Ovary (tissue), 9 donors: ENCODE results near the gene LPAR5. TPM values are rescaled to one million over a fixed set of nuclear protein-coding genes. Genes with fewer than 3 reads are reported as not detected.
"Not testable (repeated sequence)": the region's sequence is repeated elsewhere in the genome, so short reads cannot be mapped to it uniquely, and the experiment has no call there.

ENCODE experiments used
- DNase-seq, 5 donors: peaks; one replicate each; pipeline ENCODE4 v3.0.0-alpha.2; 2019 to 2020
- H3K27ac ChIP-seq, 2 donors: fragments of 200-600 bp; one replicate each; pipeline versions ENCODE4 v1.5.1 to v1.8.0; 2019 to 2022
- H3K27me3 ChIP-seq: fragments of 200-600 bp; one replicate; pipeline ENCODE4 v1.8.0; 2022
- H3K36me3 ChIP-seq: fragments of 200-600 bp; sonication (generic); one replicate; pipeline ENCODE4 v1.5.1; 2019
- H3K4me1 ChIP-seq: one replicate; pipeline ENCODE4 v1.8.1; 2013; ENCODE audit warnings: mild to moderate bottlenecking, moderate library complexity; ENCODE audit not compliant: insufficient read depth
- H3K4me3 ChIP-seq: fragments of 200-600 bp; sonication (generic); one replicate; pipeline ENCODE4 v1.5.1; 2017
- H3K9me3 ChIP-seq, 2 donors: fragments of 200-600 bp in 1 of 2; sonication (generic) in 1 of 2; one replicate each; pipeline versions ENCODE4 v1.5.1 to v1.8.1; 2013 to 2019; ENCODE audit warnings: mild to moderate bottlenecking in 1 of 2, moderate library complexity in 1 of 2
- EP300 ChIP-seq: sonication (generic); formaldehyde crosslinking; IDR thresholded peaks from one replicate; pipeline ENCODE4 v1.6.1; 2017; ENCODE audit warnings: antibody characterized with exemption
- POLR2A ChIP-seq: fragments of 450-650 bp; IDR thresholded peaks from one replicate; pipeline ENCODE4 v1.6.1; 2017; ENCODE audit warnings: antibody characterized with exemption, mild to moderate bottlenecking, moderate library complexity
- WGBS, 3 donors: extraction: QIAGEN DNeasy Blood & Tissue Kit in 1 of 3; methylation state at CpG; one replicate each; pipeline versions ENCODE4 v1.1.5 to v1.1.7; 2013 to 2017; 5-methylcytosine and 5-hydroxymethylcytosine counted together
- intact Hi-C, 4 donors: fragments of 100-400 bp; cut with DNase I; formaldehyde crosslinking; loops; one replicate each; pipeline versions ENCODE4 v1.11.0 to v1.15.1; 2022 to 2023
- polyA plus RNA-seq, 2 donors: library from polyadenylated mRNA; stranded (reverse); fragments of 200-250 nt in 1 of 2; fragments of 350-450 nt in 1 of 2; fragmentation: Illumina TruSeq in 1 of 2; extraction: RNeasy Lipid Tissue Mini Kit (QIAGEN cat#74804) in 1 of 2; gene quantifications; one replicate each; pipeline ENCODE4 v1.2.3, GENCODE V29; 2013 to 2014
- total RNA-seq, 7 donors: library from RNA; depleted of rRNA in 2 of 7; stranded (reverse); fragments of >200 nt in 2 of 7; fragmentation: NEBNext Ultra II Directional in 3 of 7; extraction: Animal tissue kit (Norgen Biotek cat#: 25700) in 3 of 7; gene quantifications; one replicate each; pipeline versions ENCODE4 v1.1.0 to v1.2.4, GENCODE V29; 2016 to 2023
- TF ChIP-seq, protein P1 (sequence below), 3 donors: fragments of 450-650 bp in 2 of 3; fragments of 200-600 bp in 1 of 3; IDR thresholded peaks; one replicate each; pipeline versions ENCODE4 v1.5.1 to v1.8.0; 2016 to 2022; ENCODE audit warnings: antibody characterized with exemption in 3 of 3, mild to moderate bottlenecking in 1 of 3
- donor health status: DM: no; HTN: no; CAD: no; lungs with moderate emphysema.
- donor health status: DM: no; HTN: no; CAD: no.
- donor health status: Bipolar disorder and iron deficiency.
- donor health status: DM: yes; HTN: yes; CAD: no.
- donor health status: DM: no; HTN: no; CAD: no.
- donor health status: DM: yes; HTN: yes; CAD: no.

The LPAR5 gene
- total and polyA plus RNA-seq, 9 donors: 0.57 to 2.6 (median 1.3) TPM

DNA sequence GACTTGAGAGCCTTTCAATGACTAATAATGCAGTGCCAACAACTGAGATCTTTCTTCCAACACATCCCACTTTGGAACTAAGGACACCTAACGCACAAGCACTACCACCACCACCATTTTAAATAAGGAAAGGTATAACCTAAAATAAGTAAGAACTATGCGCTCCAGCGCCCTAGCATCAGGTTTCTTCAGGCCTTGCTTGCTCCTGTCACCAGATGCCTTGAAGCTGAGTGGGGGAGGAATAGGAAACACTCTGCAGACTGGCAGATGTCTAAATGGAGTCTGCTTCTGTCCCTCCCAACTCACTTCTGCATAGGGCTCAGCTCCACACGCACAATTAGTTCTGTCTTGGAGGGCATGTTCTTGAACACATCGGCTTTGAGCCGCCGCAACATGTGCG, 43.7 kb downstream of the LPAR5 start:
- no peaks in the 10 kb centered on the region for H3K9me3 ChIP-seq
- no peaks in the 10 kb centered on the region for H3K36me3 ChIP-seq
- TF ChIP-seq, protein P1, sequence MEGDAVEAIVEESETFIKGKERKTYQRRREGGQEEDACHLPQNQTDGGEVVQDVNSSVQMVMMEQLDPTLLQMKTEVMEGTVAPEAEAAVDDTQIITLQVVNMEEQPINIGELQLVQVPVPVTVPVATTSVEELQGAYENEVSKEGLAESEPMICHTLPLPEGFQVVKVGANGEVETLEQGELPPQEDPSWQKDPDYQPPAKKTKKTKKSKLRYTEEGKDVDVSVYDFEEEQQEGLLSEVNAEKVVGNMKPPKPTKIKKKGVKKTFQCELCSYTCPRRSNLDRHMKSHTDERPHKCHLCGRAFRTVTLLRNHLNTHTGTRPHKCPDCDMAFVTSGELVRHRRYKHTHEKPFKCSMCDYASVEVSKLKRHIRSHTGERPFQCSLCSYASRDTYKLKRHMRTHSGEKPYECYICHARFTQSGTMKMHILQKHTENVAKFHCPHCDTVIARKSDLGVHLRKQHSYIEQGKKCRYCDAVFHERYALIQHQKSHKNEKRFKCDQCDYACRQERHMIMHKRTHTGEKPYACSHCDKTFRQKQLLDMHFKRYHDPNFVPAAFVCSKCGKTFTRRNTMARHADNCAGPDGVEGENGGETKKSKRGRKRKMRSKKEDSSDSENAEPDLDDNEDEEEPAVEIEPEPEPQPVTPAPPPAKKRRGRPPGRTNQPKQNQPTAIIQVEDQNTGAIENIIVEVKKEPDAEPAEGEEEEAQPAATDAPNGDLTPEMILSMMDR (IDR thresholded peaks at IDR 0.05): no peak
- TF ChIP-seq EP300 (no peak), POLR2A (no peak)
- WGBS, 3 donors: 74 to 80% (median 80%) methylated on average over 8 of the region's 8 CpGs
- no peaks in the 10 kb centered on the region for H3K4me1 ChIP-seq
- intact Hi-C loops: no loop called here
- H3K27ac ChIP-seq: no peak overlapping the region
- no peaks in the 10 kb centered on the region for H3K27me3 ChIP-seq
- no peak overlapping the region for H3K4me3 ChIP-seq
- DNase-seq: no peak

DNA sequence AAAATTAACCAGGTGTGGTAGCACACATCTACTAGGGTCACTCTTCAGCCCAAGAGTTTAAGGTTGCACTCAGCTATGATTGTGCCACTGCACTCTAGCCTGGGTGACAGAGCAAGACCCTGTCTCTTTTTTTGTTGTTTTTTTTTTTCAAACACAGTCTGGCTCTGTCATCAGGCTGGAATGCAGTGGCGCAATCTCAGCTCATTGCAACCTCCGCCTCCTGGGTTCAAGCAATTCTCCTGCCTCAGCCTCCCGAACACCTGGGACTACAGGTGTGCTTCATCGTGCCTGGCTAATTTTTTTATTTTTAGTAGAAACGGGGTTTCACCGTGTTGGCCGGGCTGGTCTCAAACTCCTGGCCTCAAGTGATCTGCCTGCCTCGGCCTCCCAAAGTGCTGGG, 49.2 kb downstream of the LPAR5 start:
- H3K4me1 ChIP-seq, H3K27me3 ChIP-seq, intact Hi-C loops, DNase-seq, H3K27ac ChIP-seq, H3K4me3 ChIP-seq, H3K9me3 ChIP-seq, H3K36me3 ChIP-seq: not testable (repeated sequence)
- 88 to 93% (median 92%) methylated on average over 8 of the region's 8 CpGs for WGBS, 3 donors

DNA sequence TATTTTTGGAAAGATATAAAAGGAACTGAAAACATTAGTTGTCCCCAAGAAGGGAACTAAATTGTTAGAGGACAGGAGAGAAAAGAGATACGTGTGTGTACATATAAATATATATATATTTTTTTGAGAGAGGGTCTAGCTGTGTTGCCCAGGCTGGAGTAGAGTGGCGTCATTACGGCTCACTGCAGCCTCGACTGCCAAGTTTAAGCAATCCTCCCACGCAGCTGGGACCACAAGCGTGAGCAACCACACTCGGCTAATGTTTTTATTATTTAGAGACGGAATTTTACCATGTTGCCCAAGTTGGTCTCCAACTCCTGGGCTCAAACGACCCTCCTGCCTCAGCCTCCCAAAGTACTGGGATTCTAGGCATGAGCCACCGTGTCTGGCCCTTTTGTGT, 51.5 kb downstream of the LPAR5 start:
- no peaks in the 10 kb centered on the region for H3K27me3 ChIP-seq
- DNase-seq: no peak
- no peaks in the 10 kb centered on the region for H3K4me1 ChIP-seq
- intact Hi-C loops: no loop called here
- no peak overlapping the region for H3K4me3 ChIP-seq
- H3K27ac ChIP-seq: no peak overlapping the region
- no peaks in the 10 kb centered on the region for H3K36me3 ChIP-seq
- no peaks in the 10 kb centered on the region for H3K9me3 ChIP-seq
- WGBS, 3 donors: 53 to 72% (median 58%) methylated on average over 10 of the region's 10 CpGs
- TF ChIP-seq POLR2A: no peak
- no peak for TF ChIP-seq EP300
- TF ChIP-seq, protein P1 (IDR thresholded peaks at IDR 0.05): no peak

- DNase-seq: no peak
- TF ChIP-seq EP300 (no peak), POLR2A (no peak)
- TF ChIP-seq, protein P1 (IDR thresholded peaks at IDR 0.05): no peak
- Histone ChIP-seq H3K36me3 (no peaks in the 10 kb centered on the region), H3K4me1 (no peaks in the 10 kb centered on the region), H3K27me3 (no peaks in the 10 kb centered on the region), H3K9me3 (no peaks in the 10 kb centered on the region), H3K4me3 (no peak overlapping the region), H3K27ac (no peak overlapping the region)
- 89 to 93% (median 89%) methylated on average over 12 of the region's 12 CpGs for WGBS, 3 donors
- intact Hi-C loops: no loop called here
Measured at GRCh38 chr12:6582959-6583358, 52.8 kb downstream of the LPAR5 start.

DNA sequence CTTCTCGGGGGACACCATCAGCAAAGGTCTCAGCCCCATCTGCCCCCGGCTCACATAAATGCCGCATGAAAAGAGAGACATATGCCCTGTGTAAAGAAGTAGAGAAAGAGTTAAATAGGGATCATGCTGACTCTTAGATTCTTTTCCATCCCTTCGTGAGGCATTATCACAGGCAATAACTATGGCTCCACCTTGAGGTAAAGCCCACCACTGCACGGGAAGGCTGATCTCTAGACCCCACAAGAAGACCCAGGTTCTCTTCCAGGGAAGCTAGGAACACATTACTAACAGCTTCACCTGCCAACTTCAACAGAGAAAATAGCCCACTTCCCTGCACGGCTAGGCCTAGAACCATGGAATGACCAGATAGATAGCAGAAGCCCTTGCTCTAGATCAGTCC, 53.6 kb downstream of the LPAR5 start:
- Histone ChIP-seq H3K27ac (no peak overlapping the region), H3K27me3 (no peaks in the 10 kb centered on the region), H3K36me3 (peaks cover 2% of the 10 kb centered on the region), H3K4me1 (no peaks in the 10 kb centered on the region), H3K9me3 (no peaks in the 10 kb centered on the region), H3K4me3 (no peak overlapping the region)
- no peak for DNase-seq
- intact Hi-C loops: no loop called here
- TF ChIP-seq POLR2A: no peak
- TF ChIP-seq, protein P1 (IDR thresholded peaks at IDR 0.05): no peak
- TF ChIP-seq EP300: no peak
- 57 to 71% (median 63%) methylated on average over 6 of the region's 6 CpGs for WGBS, 3 donors
